Activated naive CD8-positive, alpha-beta T cell (primary cell): ENCODE data around the gene LRRC59.

Experiments used
- H3K27ac Mint-ChIP-seq: one replicate; pipeline ENCODE4 v1.8.0; 2021; ENCODE audit warnings: mixed read lengths
- H3K27me3 Mint-ChIP-seq: one replicate; pipeline ENCODE4 v1.8.0; 2021; ENCODE audit warnings: mixed read lengths
- H3K36me3 Mint-ChIP-seq: one replicate; pipeline ENCODE4 v1.8.0; 2021; ENCODE audit warnings: mixed read lengths
- H3K4me1 Mint-ChIP-seq: one replicate; pipeline ENCODE4 v1.8.0; 2021; ENCODE audit warnings: low read depth, mixed read lengths
- H3K4me3 Mint-ChIP-seq: one replicate; pipeline ENCODE4 v1.8.0; 2021; ENCODE audit warnings: mild to moderate bottlenecking, mixed read lengths
- H3K9me3 Mint-ChIP-seq: one replicate; pipeline ENCODE4 v1.8.0; 2021; ENCODE audit warnings: low read depth, mixed read lengths

Gene LRRC59

DNA sequence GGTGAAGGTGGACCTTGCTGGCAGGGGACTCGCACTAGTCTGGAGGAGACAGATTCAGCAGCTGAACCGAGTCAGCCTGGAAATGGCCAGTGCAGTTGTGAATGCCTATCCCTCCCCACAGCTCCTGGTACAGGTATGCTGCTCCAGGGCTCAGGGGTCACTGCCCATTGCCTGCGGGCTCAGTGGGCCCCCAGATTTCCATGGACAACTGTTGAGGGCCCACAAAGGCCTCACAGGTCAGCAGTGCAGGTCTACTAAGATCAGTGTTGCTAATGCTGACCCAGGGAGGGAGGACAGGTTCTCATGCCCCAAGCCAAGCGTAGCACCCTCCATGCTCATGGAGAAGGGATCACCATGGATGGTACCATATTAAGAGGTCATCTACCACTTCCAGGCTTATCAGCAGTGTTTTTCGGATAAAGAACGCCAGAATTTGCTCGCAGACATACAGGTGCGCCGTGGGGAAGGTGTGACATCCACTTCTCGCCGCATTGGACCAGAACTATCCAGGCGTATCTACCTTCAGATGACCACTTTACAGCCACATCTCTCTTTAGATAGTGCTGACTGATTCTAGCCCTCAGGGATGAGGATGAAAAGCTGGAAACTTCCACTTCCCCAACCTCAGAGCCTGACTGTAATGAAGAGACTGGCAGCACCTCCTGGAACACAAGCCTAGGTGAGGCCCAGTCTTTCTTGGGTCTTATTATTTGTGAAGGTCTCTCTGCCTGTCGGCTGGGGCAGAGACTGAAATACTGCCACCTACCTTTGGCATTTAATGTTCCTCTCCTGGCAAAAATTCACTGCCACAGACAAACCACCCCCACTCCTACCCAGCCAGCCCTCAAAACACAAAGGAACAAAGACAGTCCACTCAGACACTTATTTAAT, 16.7 kb downstream of the LRRC59 start:
- Mint-ChIP-seq H3K36me3 (peaks cover 5% of the 10 kb centered on the region), H3K27ac (no peak overlapping the region), H3K4me3 (no peak overlapping the region), H3K9me3 (no peaks in the 10 kb centered on the region), H3K27me3 (no peaks in the 10 kb centered on the region), H3K4me1 (no peaks in the 10 kb centered on the region)

DNA sequence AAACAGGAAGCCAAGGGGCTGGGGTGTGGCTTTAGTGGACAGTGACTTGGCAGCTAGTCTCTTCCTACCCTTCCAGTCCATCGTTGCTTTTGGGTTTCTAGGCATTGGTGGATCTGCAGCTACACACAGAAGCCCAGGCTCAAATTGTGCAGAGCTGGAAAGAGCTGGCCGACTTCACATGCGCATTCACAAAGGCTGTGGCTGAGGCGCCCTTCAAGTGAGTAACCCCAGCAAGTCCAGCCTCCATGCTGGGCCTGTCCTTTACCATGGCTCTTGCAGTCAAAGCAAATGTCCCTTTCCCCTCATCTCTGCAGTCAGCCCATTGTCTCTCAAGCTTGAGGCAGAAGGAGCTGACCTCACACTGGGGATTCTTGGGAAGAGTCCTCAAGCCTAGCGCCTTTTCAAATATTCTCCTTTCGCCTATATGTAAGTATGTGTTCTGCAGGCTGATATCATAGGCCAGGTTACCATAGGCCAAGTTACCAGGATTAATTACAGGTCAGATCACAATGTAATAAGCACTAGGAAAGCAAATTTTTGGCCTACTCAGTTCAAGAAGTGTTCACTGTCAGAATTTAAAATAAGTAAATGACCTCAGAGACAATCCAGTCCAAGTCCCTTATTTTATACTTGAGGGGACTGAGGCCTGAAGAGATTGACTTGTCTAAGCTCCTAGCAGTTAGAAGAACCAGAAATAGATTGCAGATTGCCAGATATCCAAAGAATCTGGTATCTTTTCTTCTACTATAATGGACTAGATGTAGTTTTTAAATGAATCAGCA, 17.8 kb downstream of the LRRC59 start:
- no peaks in the 10 kb centered on the region for H3K9me3 Mint-ChIP-seq
- no peaks in the 10 kb centered on the region for H3K27me3 Mint-ChIP-seq
- H3K36me3 Mint-ChIP-seq: peaks cover 5% of the 10 kb centered on the region
- H3K4me1 Mint-ChIP-seq: no peaks in the 10 kb centered on the region
- no peak overlapping the region for H3K4me3 Mint-ChIP-seq
- no peak overlapping the region for H3K27ac Mint-ChIP-seq

DNA sequence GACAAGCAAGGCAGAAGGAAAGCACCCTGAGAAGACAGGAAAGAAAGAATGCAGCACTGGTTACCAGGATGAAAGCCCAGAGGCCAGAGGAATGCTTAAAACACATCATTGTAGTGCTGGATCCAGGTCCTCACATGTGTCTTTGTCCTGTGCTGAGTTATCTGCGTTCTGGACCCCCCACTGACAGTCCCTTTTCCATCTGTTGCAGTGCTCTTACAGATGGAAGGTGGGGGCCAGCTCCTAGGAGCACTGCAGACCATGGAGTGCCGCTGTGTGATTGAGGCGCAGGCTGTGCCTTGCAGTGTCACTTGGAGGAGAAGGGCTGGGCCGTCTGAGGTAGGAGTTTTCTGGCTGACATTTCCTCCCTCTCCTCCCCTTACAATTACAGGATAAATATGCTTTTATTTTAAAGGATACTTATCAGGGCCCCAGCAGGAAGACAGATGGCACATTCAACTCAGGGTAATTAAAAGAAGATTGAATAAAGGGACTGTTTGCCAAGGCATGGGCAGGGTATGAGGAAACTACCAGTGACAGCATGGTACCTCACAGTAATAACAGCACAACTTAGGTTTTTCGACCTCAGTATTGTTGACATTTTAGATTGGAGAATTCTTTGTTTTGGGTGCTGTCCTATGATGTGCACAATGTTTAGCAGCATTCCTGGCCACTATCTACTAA, 21.3 kb downstream of the LRRC59 start:
- Mint-ChIP-seq H3K27me3 (no peaks in the 10 kb centered on the region), H3K36me3 (peaks cover 11% of the 10 kb centered on the region), H3K4me3 (no peak overlapping the region), H3K27ac (no peak overlapping the region), H3K9me3 (no peaks in the 10 kb centered on the region), H3K4me1 (peaks cover 23% of the 10 kb centered on the region)

DNA sequence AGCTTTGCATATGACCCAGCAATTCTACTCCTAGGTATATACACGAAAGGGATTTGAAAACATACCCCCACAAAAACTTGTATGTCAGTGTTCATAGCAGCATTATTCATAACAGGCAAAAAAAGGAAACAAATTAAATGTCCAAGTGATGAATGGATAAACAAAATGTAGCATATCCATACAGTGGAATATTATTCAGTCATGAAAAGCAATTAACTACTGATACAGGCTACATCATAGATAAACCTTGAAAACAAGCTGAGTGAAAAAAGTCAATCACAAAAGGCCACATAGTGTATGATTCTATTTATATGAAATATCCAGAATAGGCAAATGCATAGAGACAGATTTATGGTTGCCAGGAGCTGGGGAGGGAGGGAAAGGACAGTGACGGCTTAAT, 23.6 kb downstream of the LRRC59 start:
- Mint-ChIP-seq H3K27me3 (no peaks in the 10 kb centered on the region), H3K36me3 (peaks cover 11% of the 10 kb centered on the region), H3K4me3 (peak overlapping the region; percentile 97), H3K27ac (peak overlapping the region; percentile 100), H3K4me1 (peaks cover 27% of the 10 kb centered on the region), H3K9me3 (no peaks in the 10 kb centered on the region)

DNA sequence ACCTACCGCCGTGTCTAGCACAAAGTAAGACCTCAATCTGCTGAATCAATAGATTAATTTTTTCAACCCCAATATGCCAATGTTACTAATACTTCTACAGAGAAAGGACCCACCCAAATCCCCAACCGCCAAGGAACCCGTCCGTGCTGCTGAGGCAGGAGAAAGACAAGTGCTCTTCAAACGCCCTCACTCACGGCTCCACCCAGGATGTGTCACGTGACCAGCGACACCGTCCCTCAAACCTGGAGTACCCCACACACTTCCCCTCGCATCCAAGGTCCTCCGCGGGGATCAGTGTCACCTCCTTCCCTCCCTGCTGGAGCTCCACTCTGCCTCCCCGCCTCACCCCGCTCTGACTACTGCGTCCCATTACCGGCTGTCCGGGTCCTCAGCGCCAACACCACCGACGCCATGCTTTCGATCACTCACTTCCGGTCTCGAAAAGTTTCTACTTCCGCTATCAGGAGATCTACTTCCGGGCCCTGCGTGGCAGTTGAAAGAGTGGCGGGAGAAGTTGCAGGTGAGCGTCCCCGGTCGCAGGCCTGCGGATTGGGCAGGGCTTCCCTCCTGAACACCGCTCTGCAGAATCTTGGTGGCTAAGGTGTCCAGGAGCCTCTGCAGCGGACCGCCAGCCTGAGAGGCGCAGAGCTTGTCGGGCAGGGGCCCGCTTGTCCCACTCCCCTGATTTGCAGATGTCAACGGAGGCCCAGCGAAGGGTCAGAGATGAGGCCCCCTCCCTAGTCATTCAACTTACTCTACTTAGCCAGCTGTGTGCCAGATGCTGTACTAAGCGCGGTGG, 24.4 kb downstream of the LRRC59 start, which contains the start of the genes EME1 and MRPL27:
EME1 (plus strand) TSS at position 472 of the 799 bp plus-strand sequence. CDS start 1,980 bp downstream, outside the sequence.
MRPL27 (minus strand) TSS at position 427 of the 799 bp plus-strand sequence; CDS start at position 413, 14 bp downstream.
- H3K36me3 Mint-ChIP-seq: peaks cover 11% of the 10 kb centered on the region
- no peaks in the 10 kb centered on the region for H3K9me3 Mint-ChIP-seq
- H3K4me3 Mint-ChIP-seq: peak within 1 kb of the TSS; percentile 97
- H3K4me1 Mint-ChIP-seq: peaks cover 27% of the 10 kb centered on the region
- peak within 1 kb of the TSS; percentile 100 for H3K27ac Mint-ChIP-seq
- H3K27me3 Mint-ChIP-seq: no peaks in the 10 kb centered on the region

DNA sequence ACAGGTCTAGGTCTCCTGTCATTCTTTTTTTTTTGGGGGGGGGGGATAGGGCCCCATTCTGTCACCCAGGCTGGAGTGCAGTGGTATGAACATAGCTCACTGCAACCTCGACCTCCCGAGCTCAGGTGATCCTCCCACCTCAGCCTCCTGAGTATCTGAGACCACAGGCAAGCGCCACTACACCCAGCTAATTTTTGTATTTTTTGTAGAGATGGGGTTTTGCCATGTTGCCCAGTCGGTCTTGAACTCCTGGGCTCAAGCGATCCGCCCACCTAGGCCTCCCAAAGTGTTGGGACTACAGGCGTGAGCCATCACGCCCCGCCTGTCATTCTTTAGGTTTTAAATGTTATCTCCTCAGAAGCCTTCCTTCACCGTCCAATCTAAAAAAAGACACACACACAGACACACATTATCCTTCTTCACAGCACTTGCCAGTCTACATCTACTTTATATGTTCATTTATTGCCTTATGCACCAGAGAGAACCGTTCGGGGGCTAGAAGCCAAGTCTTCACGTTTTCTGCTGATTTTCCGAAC, 25.0 kb downstream of the LRRC59 start:
- H3K4me1 Mint-ChIP-seq: peaks cover 27% of the 10 kb centered on the region
- peak overlapping the region; percentile 100 for H3K27ac Mint-ChIP-seq
- no peaks in the 10 kb centered on the region for H3K9me3 Mint-ChIP-seq
- H3K4me3 Mint-ChIP-seq: peak overlapping the region; percentile 97
- H3K27me3 Mint-ChIP-seq: no peaks in the 10 kb centered on the region
- H3K36me3 Mint-ChIP-seq: peaks cover 11% of the 10 kb centered on the region

DNA sequence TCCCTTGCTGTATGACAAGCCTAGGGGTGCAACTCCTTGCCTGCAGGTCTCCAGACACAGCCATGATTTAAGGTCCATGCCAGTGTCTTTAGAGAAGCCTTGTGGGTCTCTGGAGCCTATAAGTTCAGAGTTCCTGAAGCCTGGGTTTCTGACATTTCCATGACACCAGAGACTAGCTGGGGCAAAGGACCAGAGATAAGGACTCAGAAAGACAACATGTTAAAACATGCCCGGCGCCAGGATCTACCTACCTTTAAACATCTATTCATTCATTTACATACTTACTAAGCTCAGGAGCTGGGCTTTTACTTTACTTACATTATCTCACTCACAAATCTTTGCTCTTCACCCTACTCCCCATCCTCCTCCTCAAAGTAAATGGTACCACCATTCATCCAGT, 25.8 kb downstream of the LRRC59 start:
- Mint-ChIP-seq H3K4me1 (peaks cover 27% of the 10 kb centered on the region), H3K27me3 (no peaks in the 10 kb centered on the region), H3K9me3 (no peaks in the 10 kb centered on the region), H3K4me3 (peak overlapping the region; percentile 97), H3K27ac (peak overlapping the region; percentile 100), H3K36me3 (peaks cover 11% of the 10 kb centered on the region)

DNA sequence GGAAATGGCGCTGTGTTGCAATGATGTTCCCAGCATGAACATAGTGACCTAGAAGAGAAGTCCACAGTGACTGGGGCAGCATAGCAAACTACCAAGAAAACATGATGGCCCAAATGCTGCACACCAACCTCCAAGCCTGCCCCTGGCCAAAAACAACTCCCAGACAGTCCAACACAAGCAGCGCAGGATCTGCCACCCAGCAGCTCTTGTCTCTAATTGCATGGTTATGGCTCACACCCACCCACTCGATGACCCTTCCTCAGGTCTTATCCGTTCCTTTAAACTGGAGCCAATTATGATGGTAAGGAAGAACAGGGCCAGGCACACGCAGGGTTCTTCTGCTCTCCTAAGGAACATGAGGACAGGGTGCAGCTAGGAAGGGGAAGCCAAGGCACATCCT, 27.3 kb downstream of the LRRC59 start:
- H3K27me3 Mint-ChIP-seq: no peaks in the 10 kb centered on the region
- no peak overlapping the region for H3K27ac Mint-ChIP-seq
- peaks cover 27% of the 10 kb centered on the region for H3K4me1 Mint-ChIP-seq
- H3K9me3 Mint-ChIP-seq: no peaks in the 10 kb centered on the region
- no peak overlapping the region for H3K4me3 Mint-ChIP-seq
- H3K36me3 Mint-ChIP-seq: peaks cover 11% of the 10 kb centered on the region

DNA sequence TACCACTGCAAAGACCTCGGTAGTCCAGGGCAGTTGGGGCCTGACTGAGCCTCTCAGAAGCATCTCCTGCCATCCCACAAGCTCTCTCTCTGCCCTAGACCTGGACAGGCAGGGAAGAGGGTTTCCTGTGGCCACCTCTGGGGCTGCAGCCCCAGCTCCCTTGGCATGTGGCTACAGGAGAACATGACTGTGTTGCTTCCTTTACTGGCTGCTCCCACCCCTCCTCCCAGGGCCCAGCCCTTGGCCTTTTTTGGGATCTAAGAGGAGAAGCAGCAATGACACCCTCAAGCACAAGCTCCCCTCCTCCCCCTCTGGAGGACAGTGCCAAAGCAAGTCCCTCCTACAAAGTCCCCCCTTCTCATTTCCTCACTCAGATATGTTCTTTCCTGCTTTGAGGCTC, 29.9 kb downstream of the LRRC59 start:
- no peaks in the 10 kb centered on the region for H3K9me3 Mint-ChIP-seq
- H3K27ac Mint-ChIP-seq: no peak overlapping the region
- no peak overlapping the region for H3K4me3 Mint-ChIP-seq
- H3K27me3 Mint-ChIP-seq: no peaks in the 10 kb centered on the region
- H3K36me3 Mint-ChIP-seq: peaks cover 8% of the 10 kb centered on the region
- H3K4me1 Mint-ChIP-seq: peaks cover 19% of the 10 kb centered on the region

DNA sequence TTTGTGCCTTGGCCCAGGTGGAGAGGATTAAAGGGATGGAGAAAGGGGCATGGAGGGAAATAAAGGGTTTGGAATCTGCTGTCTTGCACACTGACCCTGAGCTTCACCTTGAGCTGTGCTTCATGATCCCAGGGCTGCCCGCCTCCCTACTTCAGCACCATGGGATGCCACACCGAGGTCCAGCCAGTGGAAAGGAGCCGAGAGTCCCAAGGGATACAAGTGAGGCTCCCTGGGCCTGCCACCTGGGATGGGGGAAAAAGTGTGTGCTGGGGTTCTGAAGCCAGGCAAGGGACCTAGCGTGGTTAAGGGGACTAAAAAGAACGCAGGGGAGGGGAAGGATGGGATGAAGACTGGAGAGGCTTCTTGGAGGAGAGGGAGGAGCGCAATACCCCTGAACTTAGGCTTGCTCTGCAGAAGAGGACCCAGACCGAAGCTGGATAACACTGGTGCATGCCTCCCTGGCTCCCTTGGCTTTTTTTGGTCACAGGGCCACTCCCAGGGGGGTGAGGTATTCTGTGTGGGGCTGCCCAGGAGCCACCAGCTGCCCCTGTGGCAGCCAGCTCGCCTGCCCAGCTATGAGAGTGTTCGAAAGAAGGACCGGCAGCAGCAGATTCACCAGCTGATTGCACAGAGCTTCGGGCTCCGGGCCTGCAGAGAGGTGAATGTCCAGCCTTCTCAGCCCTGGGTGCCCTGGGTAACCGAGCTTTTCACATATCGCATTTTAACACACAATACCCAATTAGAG, 31.5 kb downstream of the LRRC59 start:
- H3K4me1 Mint-ChIP-seq: peaks cover 12% of the 10 kb centered on the region
- peaks cover 2% of the 10 kb centered on the region for H3K36me3 Mint-ChIP-seq
- no peak overlapping the region for H3K4me3 Mint-ChIP-seq
- no peaks in the 10 kb centered on the region for H3K27me3 Mint-ChIP-seq
- no peaks in the 10 kb centered on the region for H3K9me3 Mint-ChIP-seq
- no peak overlapping the region for H3K27ac Mint-ChIP-seq

DNA sequence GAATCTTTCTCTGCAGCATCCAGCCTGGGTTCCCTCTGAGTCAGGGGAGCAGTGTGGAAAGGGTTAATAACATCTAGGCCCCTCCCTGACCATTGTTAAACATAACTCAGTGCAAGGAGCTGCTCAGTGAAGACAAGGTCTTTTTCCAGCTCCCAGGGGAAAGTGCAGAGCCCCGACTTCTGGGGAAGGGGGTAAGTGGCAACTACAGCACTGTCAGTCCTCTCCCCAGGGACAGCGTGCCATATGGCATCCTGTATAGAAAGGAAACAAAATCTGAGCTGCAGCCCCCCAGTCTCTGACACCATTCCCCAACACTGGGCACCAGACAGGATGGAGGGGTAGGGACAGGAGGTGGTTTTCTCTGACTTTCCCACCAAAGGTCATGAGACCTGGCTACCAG, 32.2 kb downstream of the LRRC59 start:
- Mint-ChIP-seq H3K4me3 (no peak overlapping the region), H3K36me3 (no peaks in the 10 kb centered on the region), H3K27me3 (no peaks in the 10 kb centered on the region), H3K27ac (no peak overlapping the region), H3K9me3 (no peaks in the 10 kb centered on the region), H3K4me1 (peaks cover 8% of the 10 kb centered on the region)

DNA sequence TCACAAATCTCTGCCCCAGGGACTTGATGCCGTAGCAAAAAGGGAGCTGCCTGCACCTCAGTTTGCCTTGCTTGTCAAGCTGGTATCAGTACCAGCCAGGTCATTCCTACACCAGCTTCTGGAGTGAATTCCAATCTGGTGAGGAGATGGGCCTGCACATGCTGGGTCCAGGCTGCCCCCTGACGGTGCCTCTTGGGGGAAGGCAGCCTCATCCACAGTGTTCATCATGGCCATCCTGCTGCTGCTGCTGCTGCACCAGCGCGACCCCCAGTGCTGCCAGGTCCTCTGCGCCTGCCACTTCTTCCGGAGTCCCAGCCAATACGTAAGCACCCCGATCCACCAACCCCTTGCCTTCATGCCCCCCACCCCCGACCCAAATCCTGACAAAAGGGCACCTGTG, 32.6 kb downstream of the LRRC59 start:
- peaks cover 8% of the 10 kb centered on the region for H3K4me1 Mint-ChIP-seq
- no peak overlapping the region for H3K27ac Mint-ChIP-seq
- H3K9me3 Mint-ChIP-seq: no peaks in the 10 kb centered on the region
- H3K27me3 Mint-ChIP-seq: no peaks in the 10 kb centered on the region
- H3K4me3 Mint-ChIP-seq: no peak overlapping the region
- no peaks in the 10 kb centered on the region for H3K36me3 Mint-ChIP-seq

DNA sequence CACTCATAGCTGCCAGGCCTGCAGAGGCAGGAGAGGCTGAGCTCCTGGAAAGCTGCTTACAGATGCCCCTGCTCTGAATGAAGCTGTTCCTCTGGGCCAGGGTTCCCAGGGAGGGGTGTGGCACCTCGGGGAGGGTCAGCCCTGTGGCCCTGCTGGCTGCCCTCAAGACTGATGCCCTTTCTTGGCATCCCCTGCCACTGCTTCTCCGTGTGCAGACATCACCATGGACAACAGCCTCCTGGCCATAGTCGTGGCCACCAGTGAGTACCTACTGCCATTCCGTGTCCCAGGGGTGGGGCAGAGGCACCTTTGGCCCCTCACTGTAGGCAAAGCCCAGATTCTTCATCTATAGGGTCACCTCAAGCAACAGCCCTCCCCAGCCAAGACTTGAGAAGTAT, 33.3 kb downstream of the LRRC59 start:
- no peaks in the 10 kb centered on the region for H3K9me3 Mint-ChIP-seq
- no peaks in the 10 kb centered on the region for H3K27me3 Mint-ChIP-seq
- peaks cover 8% of the 10 kb centered on the region for H3K4me1 Mint-ChIP-seq
- H3K27ac Mint-ChIP-seq: no peak overlapping the region
- H3K4me3 Mint-ChIP-seq: no peak overlapping the region
- no peaks in the 10 kb centered on the region for H3K36me3 Mint-ChIP-seq
